MCF 10A (cell line): ENCODE data around the gene OR1M1. TPM values are rescaled to one million over a fixed set of nuclear protein-coding genes. Genes with fewer than 3 reads are reported as not detected.

Experiments
- BruUV-seq: library from RNA; stranded (reverse); fragments of 400-500 nt; replicated peaks from 2 replicates; lab custom pipeline; 2021; lab: Mats Ljungman, UMichigan
- CTCF ChIA-PET: fragments of 300-600 bp; sonication (Branson Sonifier 250); formaldehyde crosslinking; extraction: SDS; loops from one replicate; lab custom pipeline; 2021; ENCODE audit warnings: antibody characterized with exemption, inconsistent platforms; lab: Yijun Ruan, JAX
- POLR2A ChIA-PET: fragments of 300-600, 350-650 bp; sonication (Branson Sonifier 250); formaldehyde crosslinking; extraction: SDS; loops from one replicate; lab custom pipeline; 2020; ENCODE audit warnings: antibody characterized with exemption, inconsistent platforms; lab: Yijun Ruan, JAX
- DNase-seq: peaks from one replicate; pipeline ENCODE4 v3.0.0-alpha.2; 2018; ENCODE audit not compliant: unreplicated experiment
- H3K27ac Mint-ChIP-seq: one replicate; pipeline ENCODE4 v1.8.0; 2022; ENCODE audit warnings: mild to moderate bottlenecking, low read depth, mixed read lengths; ENCODE audit not compliant: unreplicated experiment
- H3K27me3 Mint-ChIP-seq: one replicate; pipeline ENCODE4 v1.8.0; 2022; ENCODE audit warnings: mixed read lengths; ENCODE audit not compliant: insufficient read depth, unreplicated experiment
- H3K36me3 Mint-ChIP-seq: one replicate; pipeline ENCODE4 v1.8.0; 2022; ENCODE audit warnings: mild to moderate bottlenecking, moderate library complexity, mixed read lengths; ENCODE audit not compliant: insufficient read depth, unreplicated experiment
- H3K4me1 Mint-ChIP-seq: one replicate; pipeline ENCODE4 v1.8.0; 2022; ENCODE audit warnings: mixed read lengths; ENCODE audit not compliant: insufficient read depth, unreplicated experiment
- H3K4me3 Mint-ChIP-seq: one replicate; pipeline ENCODE4 v1.8.0; 2022; ENCODE audit warnings: mild to moderate bottlenecking, moderate library complexity, mixed read lengths; ENCODE audit not compliant: unreplicated experiment
- H3K9me3 Mint-ChIP-seq: one replicate; pipeline ENCODE4 v1.8.0; 2022; ENCODE audit warnings: mixed read lengths; ENCODE audit not compliant: unreplicated experiment
- CTCF ChIP-seq: fragments of 200-600 bp; IDR thresholded peaks from one replicate; pipeline ENCODE4 v1.8.0; 2022; ENCODE audit warnings: antibody characterized with exemption, mild to moderate bottlenecking; ENCODE audit not compliant: unreplicated experiment
- intact Hi-C: fragments of 100-400 bp; cut with micrococcal nuclease; formaldehyde crosslinking; loops from 2 replicates; pipeline ENCODE4 v1.14.1; 2022
- total RNA-seq: library from RNA; stranded (reverse); gene quantifications from 2 replicates; pipeline ENCODE4 v1.2.3, GENCODE V29; 2022

Gene OR1M1
- total RNA-seq, 1 experiment from 2014 or later, result not detected

GRCh38 chr19:9041023-9041422 is 45.8 kb upstream of the OR1M1 start:
- peaks cover 10% of the 10 kb centered on the region for H3K4me1 Mint-ChIP-seq
- H3K4me3 Mint-ChIP-seq, result no peak overlapping the region
- no TSS peak for BruUV-seq
- intact Hi-C loops, result no loop called here
- no peak overlapping the region for H3K27ac Mint-ChIP-seq
- H3K9me3 Mint-ChIP-seq, result peaks cover 14% of the 10 kb centered on the region
- no peak for DNase-seq
- ChIA-PET POLR2A (interaction anchor here (0.6 to 1.5 kb wide), 2 partner anchors 29 to 35 kb away, joined by 3 to 4 read pairs; no protein-coding TSS in a partner anchor), CTCF (interaction anchor here (0.7 kb wide), 1 partner anchor 386 kb away, joined by 3 read pairs; no protein-coding TSS in a partner anchor)
- no peaks in the 10 kb centered on the region for H3K36me3 Mint-ChIP-seq
- H3K27me3 Mint-ChIP-seq, result no peaks in the 10 kb centered on the region
- TF ChIP-seq CTCF, result no peak

GRCh38 chr19:9043524-9043923 is 43.3 kb upstream of the OR1M1 start:
- BruUV-seq, result no TSS peak
- peaks cover 19% of the 10 kb centered on the region for H3K4me1 Mint-ChIP-seq
- no peak for TF ChIP-seq CTCF
- no peak for DNase-seq
- H3K9me3 Mint-ChIP-seq, result peaks cover 13% of the 10 kb centered on the region
- no peaks in the 10 kb centered on the region for H3K27me3 Mint-ChIP-seq
- H3K4me3 Mint-ChIP-seq, result no peak overlapping the region
- POLR2A ChIA-PET, result no interaction called here
- CTCF ChIA-PET, result interaction anchor here (0.6 kb wide), 1 partner anchor 13 kb away, joined by 3 read pairs; no protein-coding TSS in a partner anchor
- no peak overlapping the region for H3K27ac Mint-ChIP-seq
- intact Hi-C loops, result no loop called here
- no peaks in the 10 kb centered on the region for H3K36me3 Mint-ChIP-seq

- H3K27me3 Mint-ChIP-seq, result no peaks in the 10 kb centered on the region
- H3K27ac Mint-ChIP-seq, result no peak overlapping the region
- no peak overlapping the region for H3K4me3 Mint-ChIP-seq
- intact Hi-C loops, result no loop called here
- no peaks in the 10 kb centered on the region for H3K36me3 Mint-ChIP-seq
- H3K4me1 Mint-ChIP-seq, result peaks cover 19% of the 10 kb centered on the region
- no peak for TF ChIP-seq CTCF
- CTCF ChIA-PET, result no interaction called here
- POLR2A ChIA-PET, result no interaction called here
- no peak for DNase-seq
- H3K9me3 Mint-ChIP-seq, result peaks cover 13% of the 10 kb centered on the region
- BruUV-seq, result no TSS peak
Observed at GRCh38 chr19:9044449-9044848, 42.4 kb upstream of the OR1M1 start.

GRCh38 chr19:9046694-9047093 is 40.2 kb upstream of the OR1M1 start:
- TF ChIP-seq CTCF, result no peak
- H3K36me3 Mint-ChIP-seq, result no peaks in the 10 kb centered on the region
- ChIA-PET POLR2A (interaction anchor here (0.7 to 1.2 kb wide), 2 partner anchors 8 to 9 kb away, joined by 3 read pairs; no protein-coding TSS in a partner anchor), CTCF (no interaction called here)
- no TSS peak for BruUV-seq
- peaks cover 13% of the 10 kb centered on the region for H3K9me3 Mint-ChIP-seq
- H3K27ac Mint-ChIP-seq, result no peak overlapping the region
- DNase-seq, result no peak
- H3K4me3 Mint-ChIP-seq, result no peak overlapping the region
- peaks cover 9% of the 10 kb centered on the region for H3K4me1 Mint-ChIP-seq
- intact Hi-C loops, result no loop called here
- no peaks in the 10 kb centered on the region for H3K27me3 Mint-ChIP-seq
